Parathyroid adenoma (tissue), 2 donors: ENCODE measurements around the gene GAB3.

Source experiments
- H2AFZ ChIP-seq: fragments of 300-600 bp; sonication (generic); one replicate; pipeline ENCODE4 v1.7.0; 2017; ENCODE audit warnings: antibody characterized with exemption, mild to moderate bottlenecking
- H3K27ac ChIP-seq: fragments of 300-600 bp; sonication (generic); one replicate; pipeline ENCODE4 v1.7.0; 2017
- H3K27me3 ChIP-seq: fragments of 300-600 bp; sonication (generic); one replicate; pipeline ENCODE4 v1.7.0; 2017; ENCODE audit warnings: low read length; ENCODE audit not compliant: control insufficient read depth, insufficient read depth
- H3K36me3 ChIP-seq: fragments of 300-600 bp; sonication (generic); one replicate; pipeline ENCODE4 v1.7.0; 2017; ENCODE audit warnings: low read length; ENCODE audit not compliant: control insufficient read depth, insufficient read depth
- H3K4me1 ChIP-seq: fragments of 300-600 bp; sonication (generic); one replicate; pipeline ENCODE4 v1.7.0; 2017; ENCODE audit warnings: control low read depth
- H3K4me2 ChIP-seq: fragments of 300-600 bp; sonication (generic); one replicate; pipeline ENCODE4 v1.7.0; 2017; ENCODE audit warnings: low read length
- H3K4me3 ChIP-seq: fragments of 300-600 bp; sonication (generic); one replicate; pipeline ENCODE4 v1.7.0; 2017; ENCODE audit warnings: low read depth, low read length
- H3K79me2 ChIP-seq: fragments of 300-600 bp; sonication (generic); one replicate; pipeline ENCODE4 v1.7.0; 2017; ENCODE audit warnings: control low read depth
- H3K9ac ChIP-seq: fragments of 300-600 bp; sonication (generic); one replicate; pipeline ENCODE4 v1.7.0; 2017; ENCODE audit warnings: mild to moderate bottlenecking
- H3K9me3 ChIP-seq: fragments of 300-600 bp; sonication (generic); one replicate; pipeline ENCODE4 v1.7.0; 2017; ENCODE audit warnings: low read length; ENCODE audit not compliant: control insufficient read depth
- CTCF ChIP-seq: fragments of 300-600 bp; sonication (generic); IDR thresholded peaks from one replicate; pipeline ENCODE4 v1.7.0; 2017; ENCODE audit warnings: antibody characterized with exemption, mild to moderate bottlenecking
- donor health status: primary hyperparathyroidism.

The GAB3 gene

GRCh38 chrX:154658187-154658586 is 92.7 kb downstream of the GAB3 start:
- no peak for TF ChIP-seq CTCF
- H3K27me3 ChIP-seq: no peaks in the 10 kb centered on the region
- H3K27ac ChIP-seq: no peak overlapping the region
- no peak overlapping the region for H3K4me2 ChIP-seq
- no peak overlapping the region for H3K9ac ChIP-seq
- H3K79me2 ChIP-seq: no peaks in the 10 kb centered on the region
- H3K9me3 ChIP-seq: no peaks in the 10 kb centered on the region
- no peak overlapping the region for H3K4me3 ChIP-seq
- H3K4me1 ChIP-seq: no peaks in the 10 kb centered on the region
- H2AFZ ChIP-seq: no peak overlapping the region
- no peaks in the 10 kb centered on the region for H3K36me3 ChIP-seq

- TF ChIP-seq CTCF: no peak
- Histone ChIP-seq H3K79me2 (no peaks in the 10 kb centered on the region), H3K36me3 (no peaks in the 10 kb centered on the region), H3K9ac (no peak overlapping the region), H3K4me2 (no peak overlapping the region), H2AFZ (no peak overlapping the region), H3K9me3 (no peaks in the 10 kb centered on the region), H3K27me3 (no peaks in the 10 kb centered on the region), H3K4me1 (no peaks in the 10 kb centered on the region), H3K27ac (no peak overlapping the region), H3K4me3 (no peak overlapping the region)
Observed at GRCh38 chrX:154657226-154657805, 93.6 kb downstream of the GAB3 start.

GRCh38 chrX:154655786-154656185 is 95.1 kb downstream of the GAB3 start:
- Histone ChIP-seq H3K36me3 (no peaks in the 10 kb centered on the region), H2AFZ (no peak overlapping the region), H3K27me3 (no peaks in the 10 kb centered on the region), H3K9me3 (no peaks in the 10 kb centered on the region), H3K27ac (no peak overlapping the region), H3K9ac (no peak overlapping the region), H3K4me2 (no peak overlapping the region), H3K4me1 (no peaks in the 10 kb centered on the region), H3K4me3 (no peak overlapping the region), H3K79me2 (no peaks in the 10 kb centered on the region)
- no peak for TF ChIP-seq CTCF

GRCh38 chrX:154655346-154655745 is 95.5 kb downstream of the GAB3 start:
- Histone ChIP-seq H3K4me2 (no peak overlapping the region), H3K79me2 (no peaks in the 10 kb centered on the region), H3K9me3 (no peaks in the 10 kb centered on the region), H3K36me3 (no peaks in the 10 kb centered on the region), H3K27me3 (no peaks in the 10 kb centered on the region), H3K4me1 (no peaks in the 10 kb centered on the region), H2AFZ (no peak overlapping the region), H3K4me3 (no peak overlapping the region), H3K9ac (no peak overlapping the region), H3K27ac (no peak overlapping the region)
- no peak for TF ChIP-seq CTCF

- no peaks in the 10 kb centered on the region for H3K79me2 ChIP-seq
- no peak overlapping the region for H2AFZ ChIP-seq
- no peaks in the 10 kb centered on the region for H3K4me1 ChIP-seq
- no peak overlapping the region for H3K4me2 ChIP-seq
- H3K9ac ChIP-seq: no peak overlapping the region
- H3K4me3 ChIP-seq: no peak overlapping the region
- no peaks in the 10 kb centered on the region for H3K27me3 ChIP-seq
- H3K27ac ChIP-seq: no peak overlapping the region
- no peaks in the 10 kb centered on the region for H3K36me3 ChIP-seq
- no peaks in the 10 kb centered on the region for H3K9me3 ChIP-seq
- TF ChIP-seq CTCF: no peak
Observed at GRCh38 chrX:154654925-154655324, 96.0 kb downstream of the GAB3 start.
